Measurements from ENCODE around the gene PKHD1. TPM values are rescaled to one million over a fixed set of nuclear protein-coding genes. Genes with fewer than 3 reads are reported as not detected.
"Not testable (repeated sequence)": the region's sequence is repeated elsewhere in the genome, so short reads cannot be mapped to it uniquely, and the experiment has no call there.

Gene PKHD1
- polyA plus RNA-seq, 1 experiment, result not detected

DNA sequence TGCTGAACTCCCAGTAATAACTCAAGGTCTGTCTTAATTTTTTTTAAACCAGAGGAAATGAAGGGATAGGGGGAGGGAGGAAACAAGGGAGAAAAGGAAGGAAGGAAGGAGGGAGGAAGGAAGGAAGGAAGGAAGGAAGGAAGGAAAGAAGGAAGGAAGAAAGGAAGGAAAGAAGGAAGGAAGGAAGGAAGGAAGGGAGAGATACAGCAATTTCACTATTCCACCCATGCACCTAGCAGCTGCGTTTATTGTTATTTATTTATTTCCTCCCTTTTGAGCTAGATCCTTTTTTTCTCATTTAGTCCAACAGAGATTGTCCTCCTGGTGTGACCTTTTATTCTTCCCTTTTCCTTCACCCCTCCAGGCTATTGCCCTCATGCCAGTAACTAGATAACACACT lies 97.6 kb downstream of the PKHD1 start:
- POLR2A ChIA-PET, result no interaction called here
- Histone ChIP-seq H3K4me3 (ENCODE audit: low read depth, low read length) (no peak overlapping the region), H3K27me3 (ENCODE audit: control insufficient read depth, insufficient read depth, low read length) (no peaks in the 10 kb centered on the region), H3K9me3 (ENCODE audit: control insufficient read depth, insufficient read depth, low read length) (no peaks in the 10 kb centered on the region), H3K27ac (ENCODE audit: low read depth, low read length) (no peak overlapping the region)
- CTCF ChIA-PET, result no interaction called here
- TF ChIP-seq, protein P1, sequence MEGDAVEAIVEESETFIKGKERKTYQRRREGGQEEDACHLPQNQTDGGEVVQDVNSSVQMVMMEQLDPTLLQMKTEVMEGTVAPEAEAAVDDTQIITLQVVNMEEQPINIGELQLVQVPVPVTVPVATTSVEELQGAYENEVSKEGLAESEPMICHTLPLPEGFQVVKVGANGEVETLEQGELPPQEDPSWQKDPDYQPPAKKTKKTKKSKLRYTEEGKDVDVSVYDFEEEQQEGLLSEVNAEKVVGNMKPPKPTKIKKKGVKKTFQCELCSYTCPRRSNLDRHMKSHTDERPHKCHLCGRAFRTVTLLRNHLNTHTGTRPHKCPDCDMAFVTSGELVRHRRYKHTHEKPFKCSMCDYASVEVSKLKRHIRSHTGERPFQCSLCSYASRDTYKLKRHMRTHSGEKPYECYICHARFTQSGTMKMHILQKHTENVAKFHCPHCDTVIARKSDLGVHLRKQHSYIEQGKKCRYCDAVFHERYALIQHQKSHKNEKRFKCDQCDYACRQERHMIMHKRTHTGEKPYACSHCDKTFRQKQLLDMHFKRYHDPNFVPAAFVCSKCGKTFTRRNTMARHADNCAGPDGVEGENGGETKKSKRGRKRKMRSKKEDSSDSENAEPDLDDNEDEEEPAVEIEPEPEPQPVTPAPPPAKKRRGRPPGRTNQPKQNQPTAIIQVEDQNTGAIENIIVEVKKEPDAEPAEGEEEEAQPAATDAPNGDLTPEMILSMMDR (IDR thresholded peaks at IDR 0.05; ENCODE audit: low read depth, low read length), result no peak
- no peak for DNase-seq (ENCODE audit: low read depth, low spot score)

DNA sequence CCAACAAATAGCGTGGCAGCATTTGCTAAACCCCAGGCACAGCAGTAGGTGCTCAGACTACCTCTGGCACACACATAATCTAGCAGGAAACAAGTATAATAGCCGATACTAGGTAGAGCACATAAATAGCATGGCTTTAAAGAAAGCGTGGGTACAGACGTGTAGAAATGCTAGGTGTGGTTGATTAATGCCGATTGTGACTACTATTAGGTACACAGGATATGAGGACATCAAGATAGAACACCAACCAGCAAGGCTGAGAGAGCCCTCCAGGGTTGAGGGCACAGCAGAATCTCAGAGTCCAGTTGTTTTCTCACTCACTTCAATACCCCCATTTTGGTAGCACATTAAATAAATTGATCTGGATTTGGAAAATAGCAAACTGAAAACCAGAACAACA lies 100.5 kb downstream of the PKHD1 start:
- DNase-seq (ENCODE audit: low read depth, low spot score), result no peak
- Histone ChIP-seq H3K9me3 (ENCODE audit: control insufficient read depth, insufficient read depth, low read length) (no peaks in the 10 kb centered on the region), H3K27me3 (ENCODE audit: control insufficient read depth, insufficient read depth, low read length) (no peaks in the 10 kb centered on the region), H3K4me3 (ENCODE audit: low read depth, low read length) (no peak overlapping the region), H3K27ac (ENCODE audit: low read depth, low read length) (no peak overlapping the region)
- CTCF ChIA-PET, result no interaction called here
- POLR2A ChIA-PET, result no interaction called here
- TF ChIP-seq, protein P1 (IDR thresholded peaks at IDR 0.05; ENCODE audit: low read depth, low read length), result no peak

DNA sequence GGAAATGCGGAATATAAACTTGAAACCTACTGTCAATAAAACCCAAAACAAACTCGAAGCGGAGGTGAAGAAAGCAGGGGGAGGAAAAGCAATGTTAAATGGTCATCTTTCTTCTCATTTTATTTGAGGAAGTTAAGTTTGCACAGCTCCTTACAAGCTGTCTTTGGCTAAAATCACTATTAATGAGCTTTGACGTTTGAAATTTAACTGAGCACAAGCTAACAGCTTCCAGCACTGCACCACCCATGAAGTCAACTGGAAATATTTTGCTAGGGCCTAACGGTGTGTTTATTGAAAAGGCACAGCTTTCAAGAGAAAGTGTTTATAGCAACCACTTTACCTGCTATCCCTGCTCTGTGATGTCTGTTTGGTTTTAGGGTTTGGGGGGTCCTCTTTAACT lies 103.8 kb downstream of the PKHD1 start:
- Histone ChIP-seq H3K27ac (ENCODE audit: low read depth, low read length) (no peak overlapping the region), H3K27me3 (ENCODE audit: control insufficient read depth, insufficient read depth, low read length) (no peaks in the 10 kb centered on the region), H3K9me3 (ENCODE audit: control insufficient read depth, insufficient read depth, low read length) (peaks cover 2% of the 10 kb centered on the region; the same call in 1 of the 2 replicates), H3K4me3 (ENCODE audit: low read depth, low read length) (no peak overlapping the region)
- DNase-seq (ENCODE audit: low read depth, low spot score), result no peak
- ChIA-PET CTCF (interaction anchor here (1.0 kb wide), 1 partner anchor 23 kb away, joined by 4 read pairs; no protein-coding TSS in a partner anchor), POLR2A (no interaction called here)
- TF ChIP-seq, protein P1 (IDR thresholded peaks at IDR 0.05; ENCODE audit: low read depth, low read length), result no peak

DNA sequence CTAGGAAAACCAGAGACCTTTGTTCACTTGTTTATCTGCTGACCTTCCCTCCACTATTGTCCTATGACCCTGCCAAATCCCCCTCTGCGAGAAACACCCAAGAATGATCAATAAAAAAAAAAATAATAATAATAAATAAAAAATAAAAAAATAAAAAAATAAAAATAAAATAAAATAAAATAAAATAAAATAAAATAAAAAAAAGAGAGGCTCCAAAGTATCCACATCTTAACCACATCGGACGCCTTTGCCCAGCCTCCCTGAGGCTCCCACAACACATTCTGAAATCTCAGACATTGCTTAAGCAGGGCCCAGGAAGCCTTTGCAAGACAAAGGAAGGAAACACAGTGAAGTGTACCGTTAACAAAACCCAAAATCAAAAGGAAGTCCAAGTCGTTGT lies 104.7 kb downstream of the PKHD1 start:
- H3K4me3 ChIP-seq (ENCODE audit: low read depth, low read length); POLR2A ChIA-PET; CTCF ChIA-PET; DNase-seq (ENCODE audit: low read depth, low spot score); H3K9me3 ChIP-seq (ENCODE audit: control insufficient read depth, insufficient read depth, low read length); H3K27me3 ChIP-seq (ENCODE audit: control insufficient read depth, insufficient read depth, low read length); H3K27ac ChIP-seq (ENCODE audit: low read depth, low read length): not testable (repeated sequence)

DNA sequence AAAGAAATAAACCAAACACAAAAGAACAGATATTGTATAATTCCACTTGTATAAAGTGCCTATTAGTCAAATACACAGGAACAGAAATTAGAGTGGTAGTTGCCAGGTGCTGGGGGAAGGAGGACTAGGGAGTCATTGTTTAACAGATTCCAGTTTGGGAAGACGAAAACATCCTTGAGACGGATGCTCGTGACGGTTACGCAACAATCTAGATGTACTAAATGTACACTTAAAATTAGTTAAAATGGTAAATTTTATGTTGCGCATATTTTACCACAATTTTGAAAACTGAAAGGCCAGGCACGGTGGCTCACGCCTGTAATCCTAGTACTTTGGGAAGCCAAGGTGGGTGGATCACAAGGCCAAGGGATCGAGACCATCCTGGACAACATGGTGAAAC lies 111.0 kb downstream of the PKHD1 start:
- no peak for DNase-seq (ENCODE audit: low read depth, low spot score)
- peaks cover 1% of the 10 kb centered on the region; the same call in 1 of the 2 replicates for H3K9me3 ChIP-seq (ENCODE audit: control insufficient read depth, insufficient read depth, low read length)
- H3K27me3 ChIP-seq (ENCODE audit: control insufficient read depth, insufficient read depth, low read length), result no peaks in the 10 kb centered on the region
- TF ChIP-seq, protein P1 (IDR thresholded peaks at IDR 0.05; ENCODE audit: low read depth, low read length), result no peak
- no peak overlapping the region for H3K4me3 ChIP-seq (ENCODE audit: low read depth, low read length)
- no peak overlapping the region for H3K27ac ChIP-seq (ENCODE audit: low read depth, low read length)
- ChIA-PET CTCF (no interaction called here), POLR2A (no interaction called here)

DNA sequence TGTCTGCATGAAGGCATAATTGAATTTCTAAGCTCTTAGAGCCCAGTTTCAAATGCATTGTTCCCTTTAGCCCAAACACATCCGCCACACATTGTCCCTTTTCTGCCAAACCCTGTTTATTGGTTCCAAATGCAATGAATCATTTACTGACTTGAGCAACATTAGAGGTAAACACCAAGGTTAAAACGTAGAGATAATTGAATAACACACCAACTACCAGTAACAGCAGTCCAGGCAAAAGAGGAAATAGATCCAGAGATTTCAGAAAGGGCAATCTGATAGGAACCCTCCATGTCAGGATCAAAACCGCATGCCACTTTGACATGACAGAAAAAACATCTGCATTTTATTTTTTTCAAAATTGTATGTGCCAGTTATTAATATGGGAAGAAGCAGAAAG lies 114.8 kb downstream of the PKHD1 start:
- H3K27ac ChIP-seq (ENCODE audit: low read depth, low read length), result no peak overlapping the region
- H3K4me3 ChIP-seq (ENCODE audit: low read depth, low read length), result no peak overlapping the region
- DNase-seq (ENCODE audit: low read depth, low spot score), result no peak
- ChIA-PET POLR2A (no interaction called here), CTCF (interaction anchor here (0.8 kb wide), 1 partner anchor 14 kb away, joined by 3 read pairs; no protein-coding TSS in a partner anchor)
- TF ChIP-seq, protein P1 (IDR thresholded peaks at IDR 0.05; ENCODE audit: low read depth, low read length), result no peak
- H3K9me3 ChIP-seq (ENCODE audit: control insufficient read depth, insufficient read depth, low read length), result no peaks in the 10 kb centered on the region
- no peaks in the 10 kb centered on the region for H3K27me3 ChIP-seq (ENCODE audit: control insufficient read depth, insufficient read depth, low read length)
